Posterior vena cava (tissue), 2 donors: ENCODE data around the gene SP2. TPM values are rescaled to one million over a fixed set of nuclear protein-coding genes. Genes with fewer than 3 reads are reported as not detected.

ENCODE experiments used
- total RNA-seq, 2 donors: library from RNA; stranded (reverse); fragmentation: NEBNext Ultra II Directional; extraction: Animal tissue kit (Norgen Biotek cat#: 25700); gene quantifications; one replicate each; pipeline ENCODE4 v1.2.1, GENCODE V29; 2021
- donor health status: DM: yes; HTN: yes; CAD: no.
- donor health status: DM: yes; HTN: yes; CAD: no.

Gene SP2
- total RNA-seq, 2 donors from 2014 or later, result 13.0 to 15.8 TPM

Other genes with a start within 250 kb of the SP2 start
- gene KPNB1, start 246.3 kb upstream of the SP2 start, total RNA-seq, result 100 to 1,000 TPM; 193 to 198 TPM
- 10 to 100 TPM; 10.7 to 13.8 TPM for gene TBKBP1, start 202.1 kb upstream of the SP2 start, total RNA-seq
- gene TBX21, start 163.0 kb upstream of the SP2 start, total RNA-seq, result under 1 TPM; 0.48 to 0.65 TPM
- 1 to 10 TPM; 6.4 to 9.8 TPM for gene OSBPL7, start 74.4 kb upstream of the SP2 start, total RNA-seq
- 10 to 100 TPM; 23.9 to 28.6 TPM for gene MRPL10, start 64.7 kb upstream of the SP2 start, total RNA-seq
- not detected for gene LRRC46, start 64.6 kb upstream of the SP2 start, total RNA-seq
- 10 to 100 TPM; 13.3 to 17.8 TPM for gene SCRN2, start 55.0 kb upstream of the SP2 start, total RNA-seq
- gene SP6, start 45.1 kb upstream of the SP2 start, total RNA-seq, result under 1 TPM; 0.19 to 0.48 TPM
- gene PNPO, start 45.3 kb downstream of the SP2 start, total RNA-seq, result 10 to 100 TPM; 14.5 to 18.8 TPM
- not detected for gene PRR15L, start 61.6 kb downstream of the SP2 start, total RNA-seq
- gene CDK5RAP3, start 74.9 kb downstream of the SP2 start, total RNA-seq, result 10 to 100 TPM; 80.3 to 95.8 TPM
- gene COPZ2, start 141.6 kb downstream of the SP2 start, total RNA-seq, result 100 to 1,000 TPM in 1 of 2 donors, 10 to 100 TPM in 1; 75.0 to 136 TPM
- 100 to 1,000 TPM; 255 to 263 TPM for gene NFE2L1, start 152.1 kb downstream of the SP2 start, total RNA-seq
- gene CBX1, start 205.2 kb downstream of the SP2 start, total RNA-seq, result 10 to 100 TPM; 38.7 to 46.1 TPM
- gene SNX11, start 211.5 kb downstream of the SP2 start, total RNA-seq, result 10 to 100 TPM; 18.8 to 22.3 TPM